Islet of Langerhans (tissue), 1 donor: ENCODE results near the gene TMEM219.
"Not testable (repeated sequence)": the region's sequence is repeated elsewhere in the genome, so short reads cannot be mapped to it uniquely, and the experiment has no call there.

Experiments used
- FAIRE-seq: peaks from one replicate; lab custom pipeline; 2011; peaks lifted over from hg19 to GRCh38; lab: Jason Lieb, UNC

TMEM219 gene

GRCh38 chr16:29961479-29962343, at the start of gene TMEM219:
Gene TMEM219, plus strand, starts transcription at chr16:29962079. Its CDS starts 1,065 bp downstream, at chr16:29963144.
- FAIRE-seq, result no peak

DNA sequence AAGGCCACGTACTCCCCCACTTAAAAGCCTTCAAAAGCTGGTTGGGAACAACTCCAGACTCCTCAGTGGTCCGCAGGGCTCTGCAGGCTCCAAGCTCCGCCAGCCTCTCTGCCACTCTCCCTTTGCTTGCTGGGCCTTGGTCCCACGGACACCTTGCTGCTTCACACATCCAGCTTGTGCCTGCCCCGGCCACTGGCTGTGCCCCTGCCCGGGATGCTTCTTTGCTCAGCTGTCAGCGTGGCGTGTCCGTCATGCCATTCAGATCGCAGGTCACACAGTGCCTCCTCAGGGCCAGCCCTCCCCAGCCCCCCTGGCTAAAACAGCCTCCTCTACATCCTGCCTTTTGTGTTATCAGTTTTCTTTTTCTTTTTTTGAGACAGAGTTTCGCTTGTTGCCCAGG, 49.8 kb upstream of the TMEM219 start:
- no peak for FAIRE-seq

GRCh38 chr16:29913514-29913913, 48.4 kb upstream of the TMEM219 start:
- no peak for FAIRE-seq

DNA sequence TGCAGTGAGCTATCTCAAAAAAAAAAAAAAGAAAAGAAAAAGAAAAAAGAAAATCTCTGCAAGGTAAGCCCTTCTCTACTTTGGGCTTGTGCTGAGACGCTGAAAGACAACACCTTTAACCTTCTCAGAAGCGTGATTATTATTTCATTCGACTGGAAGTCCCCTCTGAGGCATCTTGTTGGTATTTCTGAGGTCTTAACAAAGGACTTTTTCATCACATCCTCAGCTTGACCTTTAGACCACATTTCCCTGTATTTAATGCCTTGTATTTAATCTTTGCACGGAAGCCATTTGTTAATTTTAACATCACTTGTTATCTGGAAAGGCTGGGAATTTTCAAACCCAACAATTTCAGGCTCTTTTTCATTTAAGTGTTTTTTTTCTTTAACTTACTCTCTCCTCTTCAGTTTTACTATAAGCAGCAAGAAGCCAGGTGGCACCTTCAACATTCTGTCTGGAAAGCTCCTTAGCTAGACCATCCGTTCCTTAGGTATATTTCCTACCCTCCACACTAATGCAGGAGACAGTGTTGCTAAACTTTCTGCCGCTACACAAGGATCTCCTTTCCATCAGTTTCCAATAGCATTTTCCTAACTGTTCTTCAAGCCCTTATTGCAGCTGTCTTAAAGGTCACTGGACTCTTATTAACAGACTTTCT, 46.2 kb upstream of the TMEM219 start:
- no peak for FAIRE-seq

DNA sequence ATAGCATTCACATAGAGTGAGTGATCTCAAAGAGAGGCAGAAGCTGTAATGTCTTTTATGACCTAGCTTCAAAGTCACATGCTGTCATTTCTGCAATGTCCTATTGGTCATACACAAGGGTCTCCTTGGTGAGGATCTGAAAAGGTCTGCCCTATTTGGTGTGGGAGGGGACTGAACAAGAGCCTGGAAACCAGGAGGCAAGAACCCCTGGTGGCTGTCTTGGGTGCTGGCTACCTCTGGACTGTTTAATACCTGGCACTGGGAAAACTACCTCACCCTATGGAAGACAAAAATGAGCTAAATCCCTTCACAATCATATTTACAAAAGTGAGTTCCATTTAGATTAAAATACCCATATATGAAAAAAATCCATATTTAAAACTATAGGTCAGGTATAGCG, 44.9 kb upstream of the TMEM219 start:
- no peak for FAIRE-seq

- no peak for FAIRE-seq
Observed at GRCh38 chr16:29920288-29921033, 41.4 kb upstream of the TMEM219 start.

DNA sequence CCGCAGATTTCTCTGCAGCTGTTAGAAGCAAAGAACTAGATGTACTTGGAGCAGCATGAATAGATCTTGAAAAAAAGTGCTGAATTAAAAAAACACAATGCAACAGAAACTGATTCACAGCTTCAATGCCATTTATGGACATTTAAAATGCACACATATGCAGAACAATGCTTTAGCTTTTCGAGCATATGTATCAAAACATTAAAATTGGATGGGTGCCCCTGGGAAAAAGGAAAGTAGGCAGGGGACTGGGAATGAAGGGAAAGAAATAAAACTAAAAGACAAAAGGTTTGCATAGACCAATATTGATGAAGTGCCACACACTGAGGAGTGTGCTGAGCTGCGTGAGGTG, 40.9 kb upstream of the TMEM219 start:
- no peak for FAIRE-seq

DNA sequence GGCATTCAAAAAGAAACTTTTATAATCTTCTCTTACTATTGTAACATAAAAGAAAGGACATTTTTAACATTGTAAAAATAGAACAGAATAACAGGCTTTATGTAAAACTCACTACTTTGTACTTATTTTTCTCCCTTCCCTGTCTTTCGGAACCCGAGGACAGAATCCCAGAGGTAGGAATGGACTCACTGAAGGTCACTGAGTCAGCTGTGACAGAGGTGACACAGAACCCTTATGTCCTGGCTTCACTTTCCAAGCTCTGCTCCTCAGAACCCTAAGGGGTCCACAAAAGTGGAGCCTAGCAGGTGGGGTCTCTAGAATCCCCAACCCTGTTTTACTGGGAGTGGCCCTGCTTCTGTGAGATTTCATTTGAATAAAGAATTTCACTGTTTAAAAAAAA, 39.6 kb upstream of the TMEM219 start:
- no peak for FAIRE-seq

DNA sequence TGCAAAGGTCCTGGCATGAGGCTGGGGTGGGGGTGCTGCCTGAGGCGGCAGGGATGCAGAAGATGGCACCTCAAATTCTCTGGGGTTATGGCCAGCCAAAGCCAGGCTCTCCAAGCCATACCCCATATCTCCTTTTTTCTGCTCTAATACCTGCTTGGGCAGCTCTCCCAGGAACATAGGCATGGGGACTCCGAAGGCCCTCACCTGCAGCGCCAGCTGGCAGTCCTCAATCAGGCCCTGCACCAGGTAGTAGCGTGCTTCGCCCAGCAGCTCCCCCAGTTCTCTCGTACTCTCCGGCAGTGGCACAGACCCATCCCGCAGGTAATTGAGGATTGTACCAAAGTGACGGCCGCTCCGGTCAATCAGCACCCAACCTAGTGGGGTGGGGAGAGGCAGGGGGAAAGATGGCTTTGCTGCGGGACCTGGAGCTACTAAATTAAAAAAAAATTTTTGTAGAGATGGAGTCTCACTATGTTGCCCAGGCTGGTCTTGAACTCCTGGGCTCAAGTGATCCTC, 38.8 kb upstream of the TMEM219 start:
- FAIRE-seq, result no peak

DNA sequence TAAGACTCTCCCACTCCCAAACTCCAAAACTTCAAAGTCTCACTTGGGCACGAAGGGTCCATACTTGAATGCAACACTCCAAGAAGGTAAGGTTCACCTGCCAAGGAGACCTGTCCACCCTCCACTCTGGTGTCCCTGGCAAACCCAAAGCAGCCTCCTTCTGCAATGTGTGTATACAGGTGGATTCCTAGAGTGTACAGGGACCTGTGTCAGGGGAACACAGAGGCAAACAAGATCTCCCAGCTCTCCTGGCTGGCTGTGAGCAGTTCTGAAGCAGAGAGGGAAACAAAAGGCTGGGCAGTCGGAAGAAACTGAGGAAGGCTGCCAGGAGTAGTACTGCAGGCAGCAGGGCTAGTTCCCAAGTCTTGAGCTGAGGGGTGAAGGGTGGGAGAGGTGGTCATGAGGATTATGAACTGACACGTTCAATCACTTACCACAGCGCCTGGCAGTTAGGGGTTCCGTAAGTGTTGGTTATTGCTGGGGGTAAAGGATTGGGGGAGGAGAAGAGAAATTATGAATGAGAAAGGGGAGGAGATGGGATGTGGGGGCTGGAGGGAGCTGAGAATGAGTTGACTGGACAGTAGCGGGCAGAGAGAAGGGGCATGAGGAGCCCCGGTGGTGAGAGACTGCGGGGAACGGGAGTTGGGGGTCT, 36.6 kb upstream of the TMEM219 start:
- FAIRE-seq, result no peak

DNA sequence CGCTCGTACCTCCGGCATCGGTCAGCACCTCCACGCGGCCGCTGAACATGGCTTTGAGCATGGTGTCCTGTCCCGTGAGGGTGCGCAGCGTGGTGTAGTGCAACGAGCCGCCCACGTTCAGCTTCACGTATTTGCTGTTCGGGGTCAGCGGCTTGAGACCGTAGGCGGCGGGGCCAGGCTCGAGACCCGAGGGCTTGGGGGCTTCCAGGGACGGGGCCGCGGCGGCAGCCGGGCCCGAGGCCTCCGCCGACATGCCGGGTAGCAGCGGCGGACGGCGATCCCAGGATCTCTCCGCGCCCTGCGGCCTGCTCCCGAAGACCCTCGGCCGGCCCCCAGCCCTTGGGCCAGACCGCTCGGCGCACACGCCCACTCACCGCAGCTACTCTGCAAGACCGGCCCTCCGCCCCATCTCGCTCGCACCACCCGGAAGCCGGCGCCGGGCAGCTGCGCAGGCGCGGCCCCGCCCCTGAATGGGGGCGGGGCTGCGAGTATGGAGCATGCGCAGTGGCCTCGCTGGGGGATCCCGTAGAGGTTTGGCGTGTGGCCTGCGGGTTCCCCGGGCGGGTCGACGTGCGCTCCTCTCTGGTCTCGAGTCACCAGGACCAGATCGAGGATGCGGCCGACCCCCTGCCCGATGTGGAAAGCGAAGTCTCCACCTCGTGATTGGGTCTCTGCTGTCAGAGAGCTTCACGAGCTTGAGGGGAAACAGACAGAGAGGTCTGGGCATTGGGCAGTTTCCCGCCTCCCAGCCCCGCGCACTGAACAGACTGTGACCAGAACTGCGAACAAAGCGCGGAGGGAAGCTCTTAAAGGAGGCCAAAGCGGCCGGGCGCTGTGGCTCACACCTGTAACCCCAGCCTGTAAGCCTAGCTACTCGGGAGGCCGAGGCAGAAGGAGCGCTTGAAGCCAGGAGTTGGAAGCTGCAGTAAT, 35.8 kb upstream of the TMEM219 start, which contains the start of gene KCTD13:
KCTD13 (minus strand) TSS at position 446 of the 930 bp plus-strand sequence; CDS start at position 253, 193 bp downstream.
- FAIRE-seq, result no peak

DNA sequence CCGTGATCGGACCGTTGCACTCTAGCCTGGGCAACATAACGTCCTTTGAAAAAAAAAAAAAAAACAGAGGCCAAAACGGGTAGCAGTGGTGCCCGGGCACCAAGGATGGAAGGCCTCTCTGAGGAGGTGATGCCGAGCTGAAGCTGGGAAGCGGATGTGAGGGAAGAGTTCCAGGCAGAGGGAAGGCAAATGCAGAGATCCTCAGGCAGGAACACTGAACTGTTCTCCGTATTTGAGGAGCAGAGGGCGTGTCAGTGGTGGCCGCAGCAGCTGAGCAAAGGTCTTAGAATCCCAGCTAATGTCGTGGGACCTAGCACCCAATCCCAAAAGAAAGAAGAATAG, 35.2 kb upstream of the TMEM219 start:
- FAIRE-seq, result no peak

DNA sequence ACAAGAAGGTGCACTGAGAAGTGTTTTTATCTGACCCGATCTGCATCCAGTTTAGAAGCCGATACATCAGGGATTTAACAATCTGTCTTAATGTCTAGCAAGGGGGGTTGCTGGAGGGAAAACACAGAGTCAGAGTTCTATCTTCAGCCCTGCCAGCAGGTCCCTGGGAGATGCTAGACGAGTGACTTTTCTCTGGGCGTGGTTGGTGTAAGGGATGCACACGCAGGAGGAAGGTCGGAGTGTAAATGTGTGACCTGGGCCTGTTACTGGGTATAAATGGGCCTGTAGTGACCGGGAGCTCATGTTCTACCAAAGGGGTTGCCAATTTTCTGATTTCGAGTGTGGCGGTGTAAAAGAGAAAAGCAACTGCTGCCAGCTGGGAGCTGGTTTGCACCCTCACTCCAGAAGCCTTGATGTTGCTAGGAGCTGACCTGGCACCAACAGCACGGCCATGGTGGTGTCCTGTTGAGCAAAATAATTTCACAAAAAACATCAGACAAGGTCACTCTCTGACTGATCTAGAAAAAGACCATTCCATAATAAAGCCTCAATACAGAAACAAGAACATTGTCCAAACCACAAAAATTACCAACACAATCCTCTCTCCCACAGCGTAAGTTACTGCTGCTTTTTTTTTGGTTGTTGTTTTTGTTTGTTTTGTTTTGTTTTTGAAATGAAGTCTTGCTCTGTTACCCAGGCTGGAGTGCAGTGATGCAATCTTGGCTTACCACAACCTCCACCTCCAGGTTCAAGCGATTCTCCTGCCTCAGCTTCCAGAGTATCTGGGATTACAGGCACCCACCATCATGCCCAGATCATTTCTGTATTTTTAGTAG, 34.6 kb upstream of the TMEM219 start:
- no peak for FAIRE-seq

DNA sequence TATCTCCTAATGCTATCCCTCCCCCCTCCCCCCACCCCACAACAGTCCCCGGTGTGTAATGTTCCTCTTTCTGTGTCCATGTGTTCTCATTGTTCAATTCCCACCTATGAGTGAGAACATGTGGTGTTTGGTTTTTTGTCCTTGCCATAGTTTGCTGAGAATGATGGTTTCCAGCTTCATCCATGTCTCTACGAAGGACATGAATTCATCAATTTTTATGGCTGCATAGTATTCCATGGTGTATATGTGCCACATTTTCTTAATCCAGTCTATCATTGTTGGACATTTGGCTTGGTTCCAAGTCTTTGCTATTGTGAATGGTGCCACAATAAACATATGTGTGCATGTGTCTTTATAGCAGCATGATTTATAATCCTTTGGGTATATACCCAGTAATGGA, 30.1 kb upstream of the TMEM219 start:
- not testable (repeated sequence) for FAIRE-seq

DNA sequence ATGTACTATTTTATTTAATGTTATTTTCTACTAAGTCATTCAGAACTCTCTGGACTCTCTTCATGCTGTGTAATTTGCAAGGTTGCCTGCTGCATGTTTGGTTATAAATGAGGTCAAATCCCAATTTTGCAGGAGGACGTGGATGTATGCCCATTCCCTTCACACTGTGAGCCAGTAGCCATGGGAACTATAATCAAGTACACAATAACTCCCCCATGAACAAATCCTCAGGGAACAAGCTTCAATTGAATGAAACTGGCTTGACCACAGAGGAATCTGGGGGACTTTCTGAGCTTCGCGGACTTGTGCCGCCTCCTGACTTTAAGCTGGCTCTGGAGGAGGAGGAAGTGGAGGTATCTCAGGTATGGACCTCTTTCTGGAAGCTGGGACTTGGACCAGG, 21.2 kb upstream of the TMEM219 start:
- no peak for FAIRE-seq

- FAIRE-seq, result no peak
Observed at GRCh38 chr16:29943846-29944799, 17.8 kb upstream of the TMEM219 start.

DNA sequence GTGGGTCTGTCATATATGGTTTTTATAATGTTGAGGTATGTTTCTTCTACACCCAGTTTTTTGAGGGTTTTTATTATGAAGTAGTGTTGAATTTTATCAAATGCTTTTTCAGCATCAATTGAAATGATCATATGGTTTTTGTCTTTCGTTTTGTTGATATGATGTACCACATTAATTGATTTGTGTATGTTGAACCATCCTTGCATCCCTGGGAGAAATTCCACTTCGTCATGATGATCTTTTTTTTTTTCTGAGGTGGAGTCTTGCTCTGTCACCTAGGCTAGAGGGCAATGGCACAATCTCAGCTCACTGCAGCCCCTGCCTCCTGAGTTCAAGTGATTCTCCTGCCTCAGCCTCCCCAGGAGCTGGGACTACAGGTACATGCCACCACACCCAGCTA, 14.0 kb upstream of the TMEM219 start:
- FAIRE-seq, result no peak

DNA sequence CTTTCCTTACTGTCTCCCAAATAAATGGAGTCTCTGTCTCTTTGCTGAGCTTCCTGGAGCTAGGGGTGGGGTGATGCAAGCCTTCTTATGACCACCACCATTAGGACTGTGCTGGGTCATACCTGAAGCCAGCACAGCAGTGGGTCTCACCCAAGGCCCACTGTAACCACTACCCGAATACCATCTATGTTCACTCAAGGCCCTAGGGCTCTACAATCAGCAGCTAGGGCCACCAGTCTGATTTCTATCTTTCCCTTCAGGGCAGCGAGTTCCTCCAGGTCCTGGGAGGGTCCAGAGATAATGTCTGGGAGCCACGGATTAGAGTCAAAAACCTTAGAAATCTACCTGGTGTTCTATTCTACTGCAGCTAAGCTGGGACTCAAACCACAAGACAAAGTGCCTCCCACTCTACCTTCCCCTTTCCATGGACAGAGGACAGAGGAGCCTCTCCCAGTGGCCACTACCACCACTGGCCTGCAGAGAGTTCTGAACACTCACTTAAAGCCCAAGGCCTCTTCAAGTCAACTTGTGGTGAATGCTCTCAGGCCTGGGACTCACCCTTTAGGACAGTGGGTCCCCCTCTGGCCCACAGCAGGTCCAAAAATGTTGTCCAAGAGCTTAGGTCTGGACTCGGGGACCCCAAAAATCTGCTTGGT, 10.9 kb upstream of the TMEM219 start:
- FAIRE-seq, result no peak
